Stimulated activated naive CD8-positive, alpha-beta T cell treated with anti-CD3 and anti-CD28 coated beads, Interleukin-15, Interleukin-2, amounts not matched to agents 100 ng/mL and 50 ng/mL, for 24 hours (primary cell): ENCODE results near the gene ZNF333.

ENCODE experiments used
- H3K27ac Mint-ChIP-seq: one replicate; pipeline ENCODE4 v1.8.0; 2021; ENCODE audit warnings: mild to moderate bottlenecking, mixed read lengths
- H3K27me3 Mint-ChIP-seq: one replicate; pipeline ENCODE4 v1.8.0; 2021; ENCODE audit warnings: mixed read lengths
- H3K36me3 Mint-ChIP-seq: one replicate; pipeline ENCODE4 v1.8.0; 2021; ENCODE audit warnings: low read depth, mixed read lengths
- H3K4me1 Mint-ChIP-seq: one replicate; pipeline ENCODE4 v1.8.0; 2021; ENCODE audit warnings: low read depth, mixed read lengths
- H3K4me3 Mint-ChIP-seq: one replicate; pipeline ENCODE4 v1.8.0; 2021; ENCODE audit warnings: mild to moderate bottlenecking, mixed read lengths
- H3K9me3 Mint-ChIP-seq: one replicate; pipeline ENCODE4 v1.8.0; 2021; ENCODE audit warnings: mixed read lengths

The ZNF333 gene

DNA sequence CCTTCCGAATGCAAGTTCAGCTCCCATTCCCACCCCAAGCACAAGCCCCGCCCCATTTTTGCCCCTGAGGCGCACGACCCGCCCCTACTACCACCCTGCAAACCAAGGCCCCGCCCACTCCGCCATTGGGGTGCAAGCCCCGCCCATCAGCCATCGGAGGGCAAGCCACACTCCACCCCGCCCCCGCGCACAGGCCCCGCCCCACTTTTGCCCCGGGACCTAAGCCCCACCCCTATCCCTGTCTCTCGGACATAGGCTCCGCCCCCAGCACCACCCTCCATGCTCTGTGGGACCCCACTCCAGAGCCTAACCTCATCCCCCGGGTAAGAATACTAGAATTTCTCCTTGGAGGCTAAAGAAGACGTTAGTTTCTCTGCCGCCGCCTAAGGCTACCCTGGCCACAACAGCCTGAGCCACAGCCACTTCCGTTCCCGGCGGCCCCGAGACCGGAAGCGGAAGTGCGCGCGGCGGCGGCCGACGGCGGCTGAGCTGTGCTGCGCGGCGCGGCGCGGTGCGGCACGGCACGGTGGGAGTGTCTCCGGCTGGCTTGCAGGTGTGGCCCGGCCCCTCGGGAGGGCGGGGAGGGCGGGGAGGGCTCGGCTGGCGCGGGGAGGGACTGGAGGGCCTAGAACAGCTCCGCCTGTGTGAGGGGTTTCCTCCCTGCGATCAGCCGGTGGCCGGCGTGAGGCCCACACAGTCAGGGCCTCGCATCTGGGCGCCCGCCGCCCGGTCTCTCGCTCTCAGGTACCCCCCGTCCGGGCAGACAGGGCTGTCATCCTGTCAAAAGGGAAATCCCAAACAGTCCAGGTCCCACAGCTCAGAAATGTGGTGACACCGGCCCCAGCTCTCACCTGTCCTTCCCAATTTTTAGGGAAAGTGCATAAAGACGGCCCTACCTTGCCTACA lies at the start of gene ZNF333:
Gene ZNF333 (plus strand): TSS at position 451 of the 906 bp plus-strand sequence. CDS start 3,444 bp downstream, outside the sequence.
- peak within 1 kb of the TSS; percentile 97 for H3K27ac Mint-ChIP-seq
- H3K4me3 Mint-ChIP-seq, result peak within 1 kb of the TSS; percentile 88
- H3K27me3 Mint-ChIP-seq, result no peaks in the 10 kb centered on the region
- peaks cover 29% of the 10 kb centered on the region for H3K4me1 Mint-ChIP-seq
- H3K36me3 Mint-ChIP-seq, result peaks cover 6% of the 10 kb centered on the region
- H3K9me3 Mint-ChIP-seq, result no peaks in the 10 kb centered on the region

GRCh38 chr19:14648506-14648905 lies 41.3 kb upstream of the ZNF333 start:
- H3K4me3 Mint-ChIP-seq, result no peak overlapping the region
- H3K36me3 Mint-ChIP-seq, result no peaks in the 10 kb centered on the region
- H3K4me1 Mint-ChIP-seq, result no peaks in the 10 kb centered on the region
- H3K27ac Mint-ChIP-seq, result no peak overlapping the region
- no peaks in the 10 kb centered on the region for H3K9me3 Mint-ChIP-seq
- H3K27me3 Mint-ChIP-seq, result peaks cover 9% of the 10 kb centered on the region

GRCh38 chr19:14649020-14649419 lies 40.8 kb upstream of the ZNF333 start:
- no peaks in the 10 kb centered on the region for H3K4me1 Mint-ChIP-seq
- no peaks in the 10 kb centered on the region for H3K9me3 Mint-ChIP-seq
- no peak overlapping the region for H3K4me3 Mint-ChIP-seq
- no peak overlapping the region for H3K27ac Mint-ChIP-seq
- peaks cover 9% of the 10 kb centered on the region for H3K27me3 Mint-ChIP-seq
- no peaks in the 10 kb centered on the region for H3K36me3 Mint-ChIP-seq

- Mint-ChIP-seq H3K4me1 (no peaks in the 10 kb centered on the region), H3K27me3 (peaks cover 9% of the 10 kb centered on the region), H3K4me3 (no peak overlapping the region), H3K36me3 (no peaks in the 10 kb centered on the region), H3K27ac (no peak overlapping the region), H3K9me3 (no peaks in the 10 kb centered on the region)
Measured at GRCh38 chr19:14650161-14650560, 39.7 kb upstream of the ZNF333 start.

DNA sequence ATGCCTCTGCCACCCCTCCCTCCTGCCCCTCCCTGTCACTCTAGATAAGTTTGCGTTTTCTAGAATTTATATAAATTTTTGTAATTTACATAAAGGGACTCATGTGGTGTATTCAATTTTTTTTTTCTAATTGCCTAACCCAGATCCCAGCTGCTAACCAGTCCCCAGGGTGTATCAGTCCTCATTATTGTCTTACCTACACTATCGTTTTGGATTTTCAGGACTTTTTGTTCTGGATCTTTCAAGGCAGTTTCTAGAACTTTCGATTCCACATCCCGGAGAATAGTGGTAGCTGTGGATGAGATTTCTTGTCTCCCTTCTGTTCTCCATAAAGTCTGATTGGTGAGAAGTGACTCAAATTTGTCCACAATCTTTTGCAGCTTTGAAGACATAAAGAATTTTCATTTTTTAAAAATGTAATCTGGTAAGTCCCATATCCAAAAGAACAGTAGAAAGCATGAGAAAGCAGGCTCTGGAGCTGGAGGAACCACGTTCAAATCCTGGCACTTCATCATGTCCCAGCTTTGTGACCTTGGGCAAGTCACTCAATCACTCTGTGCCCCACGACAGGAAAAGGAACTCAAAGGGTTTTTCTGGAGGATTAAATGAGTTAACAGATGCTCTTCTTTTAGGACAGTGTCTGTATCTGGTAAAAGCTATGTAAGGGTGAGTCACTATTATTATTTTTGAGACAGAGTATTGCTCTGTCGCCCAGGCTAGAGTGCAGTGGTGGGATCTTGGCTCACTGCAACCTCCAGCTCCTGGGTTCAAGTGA lies 34.9 kb upstream of the ZNF333 start:
- H3K36me3 Mint-ChIP-seq, result no peaks in the 10 kb centered on the region
- no peaks in the 10 kb centered on the region for H3K4me1 Mint-ChIP-seq
- H3K4me3 Mint-ChIP-seq, result no peak overlapping the region
- H3K27ac Mint-ChIP-seq, result no peak overlapping the region
- no peaks in the 10 kb centered on the region for H3K9me3 Mint-ChIP-seq
- peaks cover 9% of the 10 kb centered on the region for H3K27me3 Mint-ChIP-seq

GRCh38 chr19:14655726-14656125 lies 34.1 kb upstream of the ZNF333 start:
- Mint-ChIP-seq H3K27ac (no peak overlapping the region), H3K27me3 (peaks cover 11% of the 10 kb centered on the region), H3K4me3 (no peak overlapping the region), H3K9me3 (no peaks in the 10 kb centered on the region), H3K36me3 (no peaks in the 10 kb centered on the region), H3K4me1 (no peaks in the 10 kb centered on the region)

GRCh38 chr19:14659874-14660489 lies 29.9 kb upstream of the ZNF333 start:
- peaks cover 14% of the 10 kb centered on the region for H3K27me3 Mint-ChIP-seq
- no peak overlapping the region for H3K27ac Mint-ChIP-seq

GRCh38 chr19:14661372-14661924 lies 28.4 kb upstream of the ZNF333 start:
- no peaks in the 10 kb centered on the region for H3K4me1 Mint-ChIP-seq
- no peaks in the 10 kb centered on the region for H3K36me3 Mint-ChIP-seq
- H3K9me3 Mint-ChIP-seq, result no peaks in the 10 kb centered on the region
- H3K27ac Mint-ChIP-seq, result no peak overlapping the region
- no peak overlapping the region for H3K4me3 Mint-ChIP-seq
- H3K27me3 Mint-ChIP-seq, result peaks cover 14% of the 10 kb centered on the region

More at GRCh38 chr19:14659874-14660489, 29.9 kb upstream of the ZNF333 start:
- Mint-ChIP-seq H3K36me3 (no peaks in the 10 kb centered on the region), H3K9me3 (no peaks in the 10 kb centered on the region), H3K4me1 (no peaks in the 10 kb centered on the region), H3K4me3 (no peak overlapping the region)

- peaks cover 35% of the 10 kb centered on the region for H3K27me3 Mint-ChIP-seq
- no peak overlapping the region for H3K27ac Mint-ChIP-seq
- peaks cover 36% of the 10 kb centered on the region for H3K4me1 Mint-ChIP-seq
Measured at GRCh38 chr19:14669940-14670339, 19.9 kb upstream of the ZNF333 start.

DNA sequence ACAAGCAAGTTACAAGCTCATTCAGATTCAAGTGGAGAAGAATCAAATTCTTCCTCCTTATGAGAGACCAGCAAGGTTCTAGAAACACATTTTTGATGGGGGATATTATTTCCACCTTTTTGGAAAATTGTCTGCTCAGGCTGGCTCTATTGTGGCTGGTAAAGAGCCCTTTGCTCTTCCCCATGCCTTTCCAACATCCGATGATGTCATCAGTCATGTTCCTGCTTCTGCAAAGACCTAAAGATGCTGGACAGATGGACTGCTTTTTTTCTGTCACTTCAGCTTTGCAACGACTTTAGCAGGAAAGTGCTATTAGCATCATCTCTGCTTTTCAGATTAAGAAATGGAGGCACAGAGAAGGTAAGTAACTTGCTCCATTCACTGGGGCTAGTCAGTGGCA lies 19.4 kb upstream of the ZNF333 start:
- H3K4me3 Mint-ChIP-seq, result no peak overlapping the region
- peaks cover 35% of the 10 kb centered on the region for H3K27me3 Mint-ChIP-seq
- peaks cover 6% of the 10 kb centered on the region for H3K36me3 Mint-ChIP-seq
- H3K4me1 Mint-ChIP-seq, result peaks cover 38% of the 10 kb centered on the region
- H3K27ac Mint-ChIP-seq, result no peak overlapping the region
- peaks cover 4% of the 10 kb centered on the region for H3K9me3 Mint-ChIP-seq

More at GRCh38 chr19:14669940-14670339, 19.9 kb upstream of the ZNF333 start:
- H3K9me3 Mint-ChIP-seq, result peaks cover 4% of the 10 kb centered on the region
- H3K4me3 Mint-ChIP-seq, result no peak overlapping the region
- peaks cover 6% of the 10 kb centered on the region for H3K36me3 Mint-ChIP-seq

DNA sequence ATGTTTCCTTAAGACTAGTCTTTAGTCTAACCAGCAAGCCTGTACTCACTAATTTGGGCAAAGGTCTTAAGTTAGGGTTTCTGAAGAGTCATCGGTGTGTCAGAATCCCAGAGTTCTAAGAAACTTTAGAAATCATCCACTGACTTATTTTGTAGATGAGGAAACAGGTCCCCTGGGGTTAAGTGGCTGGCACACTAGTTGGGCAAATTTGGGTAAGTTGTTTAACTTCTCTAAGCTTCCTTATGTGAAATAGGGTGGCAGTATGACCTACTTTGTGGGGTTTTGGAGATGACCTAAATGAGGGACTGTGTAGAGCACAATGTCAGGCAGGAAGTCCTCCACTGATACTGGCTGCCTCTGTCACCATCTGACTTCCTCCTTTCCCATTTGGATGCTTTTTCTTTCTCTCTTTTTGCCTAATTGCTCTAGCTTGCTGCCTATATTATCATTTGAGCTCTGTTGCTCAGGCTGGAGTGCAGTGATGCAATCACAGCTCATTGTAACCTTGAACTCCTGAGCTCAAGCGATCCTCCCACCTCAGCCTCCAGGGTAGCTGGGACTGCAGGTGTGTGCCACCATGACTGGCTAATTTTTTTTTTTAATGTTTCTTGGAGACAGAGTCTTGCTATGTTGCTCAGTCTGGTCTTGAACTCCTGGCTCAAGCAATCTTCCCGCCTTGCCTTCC lies 17.5 kb upstream of the ZNF333 start:
- Mint-ChIP-seq H3K27ac (no peak overlapping the region), H3K4me3 (no peak overlapping the region), H3K4me1 (peaks cover 32% of the 10 kb centered on the region), H3K27me3 (peaks cover 35% of the 10 kb centered on the region), H3K9me3 (peaks cover 4% of the 10 kb centered on the region), H3K36me3 (peaks cover 6% of the 10 kb centered on the region)

DNA sequence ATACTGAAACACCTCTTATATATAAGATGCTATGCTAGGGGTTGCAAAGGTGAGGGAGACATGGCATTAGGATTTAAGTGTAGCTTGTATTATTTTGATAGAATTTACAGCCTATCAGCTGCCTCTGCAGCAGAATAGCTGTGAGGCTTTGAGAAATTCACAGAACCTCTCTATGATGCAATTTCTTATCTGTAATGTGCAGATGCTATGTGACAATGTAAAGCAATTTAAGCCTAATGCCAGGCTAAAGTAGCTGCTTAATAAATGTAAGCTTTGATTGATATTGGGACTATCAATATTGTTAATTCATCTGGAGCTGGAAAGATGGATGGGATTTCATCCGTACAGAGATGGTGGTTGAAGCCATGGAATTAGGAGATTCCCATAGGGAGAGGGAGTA lies 16.8 kb upstream of the ZNF333 start:
- Mint-ChIP-seq H3K4me1 (peaks cover 26% of the 10 kb centered on the region), H3K36me3 (peaks cover 6% of the 10 kb centered on the region), H3K4me3 (no peak overlapping the region), H3K27me3 (peaks cover 35% of the 10 kb centered on the region), H3K27ac (no peak overlapping the region), H3K9me3 (peaks cover 4% of the 10 kb centered on the region)

GRCh38 chr19:14674764-14675163 lies 15.1 kb upstream of the ZNF333 start, which contains the start of gene ADGRE3:
ADGRE3 (minus strand) TSS chr19:14674844; CDS start chr19:14674770, 74 bp downstream.
- Mint-ChIP-seq H3K27ac (no peak within 1 kb of the TSS), H3K9me3 (no peaks in the 10 kb centered on the region), H3K27me3 (peaks cover 35% of the 10 kb centered on the region), H3K4me1 (peaks cover 19% of the 10 kb centered on the region), H3K4me3 (no peak within 1 kb of the TSS), H3K36me3 (peaks cover 4% of the 10 kb centered on the region)

DNA sequence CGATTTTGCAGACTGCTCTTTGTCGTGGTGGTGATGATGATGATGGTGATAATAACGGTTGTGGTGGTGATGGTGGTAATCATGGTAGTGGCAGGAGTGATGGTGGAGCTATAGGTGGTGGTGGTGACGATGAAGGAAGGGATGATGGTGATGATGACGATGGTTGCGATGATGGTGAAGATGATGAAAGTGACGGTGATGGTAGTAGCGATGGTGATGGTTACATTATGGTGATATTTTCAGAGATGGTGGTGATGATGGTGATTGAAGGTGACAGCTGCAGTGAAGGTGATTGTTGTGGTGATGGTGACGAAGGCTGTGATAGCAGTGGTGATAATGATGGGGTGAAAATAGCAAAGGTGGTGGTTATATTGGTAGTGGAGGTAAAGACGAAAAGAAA lies 13.1 kb upstream of the ZNF333 start:
- H3K36me3 Mint-ChIP-seq, result no peaks in the 10 kb centered on the region
- no peaks in the 10 kb centered on the region for H3K9me3 Mint-ChIP-seq
- peaks cover 26% of the 10 kb centered on the region for H3K27me3 Mint-ChIP-seq
- no peak overlapping the region for H3K4me3 Mint-ChIP-seq
- no peak overlapping the region for H3K27ac Mint-ChIP-seq
- peaks cover 19% of the 10 kb centered on the region for H3K4me1 Mint-ChIP-seq
